PC-3 (cell line): Measurements from ENCODE around the gene PSPH.

Experiments
- EZH2phosphoT487 ChIP-seq: fragments of 300-600 bp; sonication (generic); IDR thresholded peaks from 2 replicates; pipeline ENCODE4 v1.6.1; 2018; ENCODE audit warnings: mild to moderate bottlenecking, antibody characterized with exemption, low read length, borderline replicate concordance
- TF ChIP-seq, protein P1 (sequence below): fragments of 300-600 bp; sonication (generic); conservative IDR thresholded peaks from 2 replicates; pipeline ENCODE4 v1.5.1; 2017; ENCODE audit warnings: antibody characterized with exemption, low read depth, mild to moderate bottlenecking, low read length

DNA sequence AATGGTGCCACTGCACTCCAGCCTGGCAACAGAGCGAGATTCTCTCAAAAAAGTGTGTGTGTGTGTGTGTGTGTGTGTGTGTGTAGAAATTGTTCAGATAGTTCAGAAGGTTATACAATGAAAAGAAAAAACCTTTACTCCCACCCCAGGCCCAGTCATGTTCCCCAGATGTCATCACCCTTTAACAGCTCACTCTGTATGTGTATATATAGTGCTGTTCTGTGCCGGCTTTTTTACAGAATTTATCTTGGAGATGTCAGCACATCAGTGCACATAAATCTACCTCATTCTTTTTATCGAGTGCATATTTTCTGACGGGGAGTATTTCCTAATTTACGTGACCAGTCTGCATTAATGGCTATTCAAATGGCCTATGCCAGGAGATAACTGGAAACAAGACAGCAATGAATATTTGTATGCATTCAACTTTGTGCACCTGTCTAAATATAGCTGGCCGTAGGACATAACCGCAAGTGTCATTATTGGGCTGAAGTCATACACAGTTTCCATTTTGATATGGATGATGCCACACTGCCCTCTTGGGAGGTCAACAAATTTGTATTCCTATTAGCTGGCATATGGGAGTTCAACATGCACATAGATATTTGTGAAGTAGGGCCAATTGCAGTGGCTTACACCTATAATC, 75.1 kb downstream of the PSPH start:
- TF ChIP-seq, protein P1, sequence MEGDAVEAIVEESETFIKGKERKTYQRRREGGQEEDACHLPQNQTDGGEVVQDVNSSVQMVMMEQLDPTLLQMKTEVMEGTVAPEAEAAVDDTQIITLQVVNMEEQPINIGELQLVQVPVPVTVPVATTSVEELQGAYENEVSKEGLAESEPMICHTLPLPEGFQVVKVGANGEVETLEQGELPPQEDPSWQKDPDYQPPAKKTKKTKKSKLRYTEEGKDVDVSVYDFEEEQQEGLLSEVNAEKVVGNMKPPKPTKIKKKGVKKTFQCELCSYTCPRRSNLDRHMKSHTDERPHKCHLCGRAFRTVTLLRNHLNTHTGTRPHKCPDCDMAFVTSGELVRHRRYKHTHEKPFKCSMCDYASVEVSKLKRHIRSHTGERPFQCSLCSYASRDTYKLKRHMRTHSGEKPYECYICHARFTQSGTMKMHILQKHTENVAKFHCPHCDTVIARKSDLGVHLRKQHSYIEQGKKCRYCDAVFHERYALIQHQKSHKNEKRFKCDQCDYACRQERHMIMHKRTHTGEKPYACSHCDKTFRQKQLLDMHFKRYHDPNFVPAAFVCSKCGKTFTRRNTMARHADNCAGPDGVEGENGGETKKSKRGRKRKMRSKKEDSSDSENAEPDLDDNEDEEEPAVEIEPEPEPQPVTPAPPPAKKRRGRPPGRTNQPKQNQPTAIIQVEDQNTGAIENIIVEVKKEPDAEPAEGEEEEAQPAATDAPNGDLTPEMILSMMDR, result no peak
- TF ChIP-seq EZH2phosphoT487, result no peak
